ENCODE measurements around the gene U2SURP. TPM values are rescaled to one million over a fixed set of nuclear protein-coding genes. Genes with fewer than 3 reads are reported as not detected.
A peak's percentile ranks its signal among the peaks of the same experiment; 100 is the strongest.

The U2SURP gene
- total RNA-seq (2014; rRNA removed), result 61.5 and 63.9 TPM in 2 replicates
- 16.6 TPM for polyA plus RNA-seq (2012)

DNA sequence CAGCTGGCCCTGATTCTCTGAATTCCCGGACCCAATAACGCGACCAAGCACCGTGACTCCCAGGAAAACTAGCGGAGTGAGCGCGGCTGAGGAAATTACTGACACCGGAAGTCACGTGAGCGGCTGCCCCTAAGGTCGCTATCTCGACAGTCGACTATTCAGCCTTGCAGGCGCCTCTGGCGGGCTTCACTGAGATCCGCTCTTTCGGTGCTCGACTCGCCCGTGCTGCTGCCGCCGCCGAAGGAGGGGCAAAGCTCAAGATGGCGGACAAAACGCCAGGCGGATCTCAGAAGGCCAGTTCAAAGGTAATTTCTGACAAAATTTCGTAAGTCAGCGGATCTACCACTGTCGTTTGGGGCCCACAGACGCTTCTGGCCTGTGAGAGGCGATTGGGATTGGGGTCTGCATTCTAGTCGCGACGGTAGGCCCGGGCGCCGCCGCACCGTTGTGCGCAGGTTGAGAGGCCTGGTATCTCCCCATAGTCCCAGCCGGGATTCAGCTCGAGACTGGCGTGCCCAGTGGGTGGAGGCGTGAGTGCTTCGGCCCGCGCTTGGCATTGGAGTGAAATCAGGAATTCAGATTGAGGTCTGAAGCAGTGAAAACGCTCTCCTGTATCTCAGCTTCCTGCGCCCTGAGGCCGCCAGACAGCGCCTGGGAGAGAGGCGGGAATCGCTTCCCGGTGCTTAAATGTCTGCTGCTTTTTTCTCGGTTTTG is at the start of gene U2SURP:
U2SURP (plus strand) TSS at position 202 of the 714 bp plus-strand sequence; CDS start at position 261, 59 bp downstream.
- peak; percentile 98 for DNase-seq (ENCODE audit: low read depth)

DNA sequence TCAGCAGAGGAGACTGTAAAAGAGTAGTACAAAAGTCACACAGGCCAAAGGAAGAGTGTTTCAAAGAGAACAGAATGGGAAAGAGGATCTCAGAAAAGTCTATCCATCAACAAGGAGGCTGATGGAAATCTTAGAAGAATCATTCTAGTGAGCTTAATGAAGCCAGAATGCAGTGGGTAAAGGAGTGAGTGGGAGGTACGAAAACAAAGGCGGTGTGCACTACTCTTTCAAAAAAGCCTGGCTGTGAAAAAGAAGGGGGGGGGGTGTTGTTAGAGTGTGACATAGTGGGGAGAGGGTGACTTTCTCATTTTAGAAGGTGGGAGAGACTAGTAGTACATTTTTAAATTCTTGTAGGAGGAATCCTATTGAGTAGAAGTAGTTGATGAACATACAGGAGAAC is 49.6 kb upstream of the U2SURP start:
- no peak for DNase-seq (ENCODE audit: low read depth)

DNA sequence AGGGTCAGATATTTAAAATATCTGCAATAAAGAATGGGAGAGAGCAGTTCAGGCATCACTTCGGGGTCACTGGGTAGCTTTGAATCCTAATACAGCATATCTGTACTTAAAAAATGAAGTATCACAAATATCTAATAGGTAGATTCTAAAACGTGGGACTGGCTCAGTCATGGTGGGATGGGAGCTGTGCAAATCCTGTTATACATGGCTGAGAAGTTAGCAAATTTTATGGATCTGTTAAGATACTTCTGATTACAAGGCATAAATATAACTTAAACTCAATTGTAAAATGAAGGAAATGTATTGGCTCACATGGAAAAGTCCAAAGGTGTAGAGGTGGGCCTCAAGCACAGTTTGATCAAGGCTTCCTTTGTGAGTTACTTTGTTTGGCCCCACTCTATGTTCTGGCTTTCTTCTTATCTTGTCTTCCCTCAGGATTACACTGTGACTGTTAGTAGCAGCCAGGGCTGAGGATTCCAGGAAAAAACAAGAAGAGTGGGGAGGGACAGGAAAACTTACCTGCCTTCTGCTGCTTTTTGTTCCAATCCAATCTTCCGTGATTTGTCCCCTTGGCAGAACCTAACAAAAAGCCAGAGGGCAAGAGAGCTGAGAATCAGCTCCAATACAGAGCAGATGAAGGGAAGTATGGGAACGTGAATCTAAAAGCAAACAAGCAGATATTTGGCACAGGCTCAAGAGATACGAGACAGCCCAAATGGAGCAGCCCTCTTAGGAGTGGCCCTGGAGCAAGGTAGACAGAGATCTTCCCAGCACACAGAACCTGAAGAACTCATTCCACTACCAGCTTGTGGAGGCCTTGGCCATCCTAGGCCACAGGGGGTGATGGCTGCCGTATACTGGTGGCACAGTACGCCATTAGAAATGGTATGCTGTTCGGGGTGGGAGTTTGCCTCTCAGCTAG is 48.8 kb upstream of the U2SURP start:
- no peak for DNase-seq (ENCODE audit: low read depth)

DNA sequence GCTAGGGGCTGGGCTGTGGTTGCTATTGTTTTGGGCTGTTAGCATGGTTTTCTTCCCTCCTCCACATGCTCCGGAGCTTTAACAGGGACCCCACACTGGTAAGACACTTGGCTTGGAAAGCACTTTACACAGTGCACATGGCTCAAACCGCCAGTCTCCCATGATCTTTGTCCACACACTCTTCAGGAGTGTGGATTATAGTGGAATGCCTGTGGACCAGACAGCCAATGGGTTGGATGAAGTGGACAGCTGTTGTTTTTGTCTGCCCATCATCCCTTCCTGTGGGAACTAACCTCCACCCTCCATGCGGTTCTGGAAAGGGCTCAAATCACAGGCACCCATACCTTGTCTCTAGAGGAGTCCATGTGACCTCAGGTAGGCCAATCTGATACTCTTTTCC is 47.9 kb upstream of the U2SURP start:
- no peak for DNase-seq (ENCODE audit: low read depth)

DNA sequence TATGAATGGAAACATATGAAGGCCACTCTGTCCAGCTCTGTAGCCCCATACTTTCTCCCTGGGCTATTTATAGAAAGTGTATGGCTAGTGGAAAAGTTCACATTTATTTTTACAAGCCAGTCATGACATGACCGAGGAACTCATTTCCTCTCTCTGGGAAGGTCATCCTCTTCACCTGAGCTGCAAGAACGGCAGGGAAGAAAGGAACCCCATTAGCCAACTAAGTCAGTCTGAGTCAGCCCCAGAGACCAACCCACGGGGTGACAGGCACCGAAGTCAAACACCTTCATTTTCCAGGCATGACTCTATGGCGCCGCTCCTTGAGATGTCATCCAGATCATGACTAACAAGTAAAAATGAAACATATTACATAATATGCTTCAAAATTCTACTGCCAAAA is 42.7 kb upstream of the U2SURP start:
- DNase-seq (ENCODE audit: low read depth), result no peak

DNA sequence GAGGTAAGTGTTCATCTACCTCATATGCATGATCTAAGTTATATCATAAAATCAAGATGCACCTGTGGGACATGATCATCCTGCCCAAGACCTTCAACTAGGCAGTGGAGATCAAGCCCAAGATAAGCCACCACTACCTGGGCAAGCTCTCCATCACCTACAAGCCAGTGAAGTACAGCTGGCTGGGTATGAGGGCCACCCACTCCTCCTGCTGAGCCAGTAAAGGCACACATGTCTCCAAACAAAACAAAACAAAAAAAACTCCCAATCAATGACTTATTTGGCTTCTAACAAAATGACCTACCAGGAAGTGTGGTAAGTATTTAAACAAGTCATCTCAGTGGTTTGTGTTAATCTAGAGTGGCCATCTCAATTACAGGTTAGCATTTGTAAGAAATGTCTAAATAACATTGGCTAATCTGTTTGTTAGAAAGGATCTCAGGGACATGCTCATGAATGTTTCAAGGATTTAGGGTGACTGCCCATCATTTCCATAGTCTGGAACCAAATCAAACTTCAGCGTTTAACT is 41.0 kb upstream of the U2SURP start:
- no peak for DNase-seq (ENCODE audit: low read depth)

DNA sequence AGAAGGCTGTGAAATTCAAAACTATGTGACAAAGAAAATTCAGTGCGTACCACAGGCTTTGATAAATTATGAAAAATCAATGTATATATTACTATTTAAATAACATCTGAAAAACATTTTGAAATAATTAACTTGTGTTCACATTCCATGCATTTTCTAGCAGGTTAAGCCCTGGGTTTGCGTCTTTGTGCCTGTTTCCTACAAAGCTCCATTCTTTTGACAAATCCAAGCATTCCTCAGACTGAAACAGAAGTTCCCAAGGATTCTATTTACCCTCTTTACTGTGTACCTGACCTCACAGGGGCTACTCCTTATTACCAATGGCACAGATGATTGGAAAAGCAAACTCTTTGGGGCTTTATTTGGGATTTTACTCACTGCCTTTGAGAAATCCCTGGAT is 39.8 kb upstream of the U2SURP start:
- no peak for DNase-seq (ENCODE audit: low read depth)

DNA sequence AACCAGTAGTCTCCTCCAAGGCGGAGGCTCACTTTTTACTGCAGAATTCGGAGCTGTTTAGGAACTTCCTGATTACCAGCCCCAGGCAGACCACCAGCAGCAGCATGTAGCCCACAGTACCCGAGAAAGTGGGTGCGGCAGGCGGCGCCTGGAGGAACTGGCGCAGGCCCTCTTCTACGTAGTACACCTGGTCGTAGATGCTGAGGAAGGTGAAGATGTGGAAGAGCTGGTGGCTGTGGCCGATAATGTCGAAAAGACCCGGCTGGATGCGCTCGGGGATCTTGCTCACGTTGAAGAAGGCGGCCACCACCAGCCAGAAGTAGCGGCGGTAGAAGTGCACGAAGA is 39.2 kb upstream of the U2SURP start:
- DNase-seq (ENCODE audit: low read depth), result no peak

DNA sequence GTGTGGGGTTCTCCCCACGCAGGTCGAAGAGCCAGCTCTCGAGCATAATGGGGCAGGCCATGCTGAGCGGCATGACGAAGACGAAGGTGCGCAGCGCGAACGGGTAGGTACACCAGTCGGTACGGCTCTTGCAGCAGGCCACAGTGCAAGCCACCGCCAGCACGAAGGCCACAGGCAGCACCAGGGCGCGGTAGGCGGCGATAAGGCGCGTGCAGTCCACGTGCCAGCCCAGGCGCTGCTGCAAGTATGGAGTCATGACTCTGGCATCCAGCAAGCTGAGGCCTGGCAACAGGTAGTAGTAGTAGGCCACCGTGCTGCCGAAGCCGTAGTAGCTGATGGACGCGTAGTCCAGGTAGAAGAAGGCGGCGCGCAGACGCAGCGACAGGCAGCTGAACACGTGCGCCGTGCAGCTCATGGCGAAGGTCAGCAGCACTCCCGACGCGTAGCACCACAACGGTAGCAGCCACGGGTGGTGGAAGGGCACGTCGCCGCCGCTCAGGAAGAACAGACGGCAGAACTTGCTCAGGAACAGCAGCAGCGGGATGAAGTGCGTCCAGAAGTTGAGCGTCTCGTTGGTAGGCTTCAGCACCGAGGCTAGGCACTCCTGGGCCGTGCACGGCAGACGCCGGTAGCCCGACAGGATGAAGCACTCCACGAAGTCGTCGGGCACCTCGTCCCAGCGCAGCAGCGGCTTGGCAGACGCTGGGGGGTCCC is 38.7 kb upstream of the U2SURP start:
- no peak for DNase-seq (ENCODE audit: low read depth)

DNA sequence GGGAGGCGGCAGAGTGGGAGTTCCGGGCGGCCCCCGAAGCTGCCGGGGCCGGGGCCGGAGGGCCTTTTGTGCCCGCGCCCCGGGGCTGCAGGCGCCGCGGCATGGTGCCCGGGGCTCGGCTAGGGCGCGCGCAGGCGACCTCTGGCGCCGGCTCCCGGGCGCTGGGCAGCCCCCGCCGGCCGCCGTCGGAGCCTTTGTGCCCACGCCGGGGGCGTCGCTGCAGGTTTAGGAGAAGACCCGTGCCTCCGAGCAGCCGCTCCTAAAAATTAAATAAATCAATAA is 38.2 kb upstream of the U2SURP start:
- no peak for DNase-seq (ENCODE audit: low read depth)

DNA sequence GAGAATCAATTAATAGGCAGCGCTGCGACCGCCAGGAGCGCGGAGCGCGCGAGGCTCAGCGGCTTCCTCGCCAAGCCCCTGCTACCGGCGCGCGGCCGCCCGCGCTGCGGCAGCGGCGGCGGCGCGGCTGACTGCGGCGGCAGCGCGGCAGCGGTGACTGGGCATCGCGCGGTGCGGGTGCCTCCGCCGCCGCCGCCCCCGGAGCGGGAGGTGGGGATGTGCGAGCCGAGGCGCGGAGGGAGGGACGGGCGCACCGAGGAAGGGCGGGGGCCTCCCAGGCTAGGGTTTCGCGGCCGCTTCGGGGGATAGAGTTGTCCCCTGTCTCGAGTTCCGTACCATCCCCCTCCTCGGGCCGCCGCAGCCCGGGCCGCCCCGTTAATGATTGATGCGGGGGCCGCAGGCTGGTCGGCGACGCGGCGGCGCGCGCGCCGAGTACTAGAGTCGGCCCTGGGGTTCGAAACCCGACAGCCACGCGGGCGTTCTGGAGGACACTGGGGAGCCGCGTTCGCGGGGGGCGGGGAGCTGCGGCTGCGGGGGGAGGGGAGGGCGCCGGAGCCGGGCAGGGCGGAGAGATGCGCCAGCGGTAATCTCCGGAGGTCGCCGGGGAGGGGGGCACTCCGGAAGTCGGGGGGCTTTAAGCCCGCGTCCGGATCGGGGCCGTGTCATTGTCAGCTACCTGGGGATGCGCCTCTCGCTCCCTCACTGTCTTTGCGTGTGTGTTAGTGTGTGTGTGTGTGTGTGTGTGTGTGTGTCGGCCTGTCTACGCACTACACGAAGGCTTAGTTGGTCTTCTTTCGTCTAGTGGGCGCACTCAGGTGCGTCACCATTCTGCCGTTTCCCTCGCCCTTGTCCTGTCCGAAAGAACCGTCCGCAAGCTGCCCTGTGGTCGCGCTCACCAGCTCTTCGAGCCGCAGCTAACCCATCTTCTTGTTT is 37.6 kb upstream of the U2SURP start, which contains the start of gene PAQR9:
PAQR9 (minus strand) TSS at position 159 of the 933 bp plus-strand sequence. CDS start 338 bp downstream, outside the sequence.
- no peak for DNase-seq (ENCODE audit: low read depth)

DNA sequence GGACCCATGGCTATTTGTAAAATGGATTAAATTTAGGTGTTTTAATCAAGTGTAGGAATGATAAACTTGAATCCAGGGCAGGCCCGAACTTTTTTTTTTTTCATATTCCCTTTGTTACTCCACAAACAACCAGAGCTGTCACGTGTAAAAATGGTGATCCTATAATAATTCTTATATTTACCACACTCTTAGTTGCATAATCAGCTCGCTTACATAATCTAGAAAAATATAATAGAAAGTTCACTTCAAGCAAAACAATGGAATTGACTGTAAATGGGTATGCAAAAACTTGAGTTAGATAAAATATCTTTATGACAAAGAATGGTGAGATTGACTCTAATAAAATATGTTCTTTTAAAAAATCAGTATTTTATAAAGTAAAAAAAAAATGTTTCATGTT is 35.8 kb upstream of the U2SURP start:
- no peak for DNase-seq (ENCODE audit: low read depth)

DNA sequence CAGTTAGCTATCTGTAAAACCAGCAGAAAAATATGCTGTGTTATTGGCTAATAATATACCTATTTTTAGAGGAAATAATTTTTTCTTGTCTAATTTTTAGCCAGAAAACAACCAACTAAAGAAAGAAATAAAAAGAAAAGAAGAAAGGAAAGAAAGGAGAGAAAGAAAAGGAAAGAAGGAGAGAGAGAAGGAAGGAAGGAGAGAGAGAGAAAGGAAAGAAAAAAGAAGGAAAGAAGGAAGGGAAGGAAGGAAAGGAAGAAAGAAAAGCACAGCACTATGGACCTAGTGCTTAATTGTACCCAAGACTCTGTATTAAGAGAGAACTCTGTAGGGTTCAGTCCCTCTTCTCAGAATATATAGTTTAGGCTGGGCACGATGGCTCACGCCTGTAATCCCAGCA is 34.6 kb upstream of the U2SURP start:
- DNase-seq (ENCODE audit: low read depth), result no peak

DNA sequence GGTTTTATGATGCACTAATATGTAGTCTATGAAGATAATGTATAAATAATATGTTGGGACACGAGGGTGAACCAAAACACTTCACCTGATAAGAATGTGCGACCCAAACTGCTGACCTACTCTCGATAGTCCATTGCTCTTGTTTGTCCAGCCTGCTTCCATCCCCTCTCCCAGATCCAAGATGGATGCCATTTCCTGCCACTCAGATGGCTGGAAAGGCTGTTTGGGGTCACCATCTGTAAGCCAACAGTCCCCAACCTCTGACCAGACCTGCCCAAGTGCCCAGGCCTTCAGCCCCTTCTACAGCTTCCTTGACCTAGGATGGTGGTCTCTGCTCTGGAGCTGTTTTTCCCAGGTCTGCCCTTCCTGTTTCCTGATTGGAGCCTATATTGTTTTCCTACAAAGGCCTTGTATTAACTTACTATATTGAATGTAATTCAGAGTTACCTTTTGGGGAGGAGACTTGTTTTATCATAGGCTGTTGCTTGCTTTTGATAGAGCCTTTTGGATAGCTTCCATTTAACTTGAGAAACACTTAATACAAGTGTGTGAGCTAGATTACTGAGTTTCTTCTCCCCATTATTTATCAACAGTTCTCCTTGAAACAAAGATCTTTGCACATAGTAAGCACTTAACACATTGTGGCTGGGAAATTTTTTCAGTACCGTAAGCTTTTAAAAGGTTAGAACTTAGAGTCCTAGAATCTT is 32.9 kb upstream of the U2SURP start:
- no peak for DNase-seq (ENCODE audit: low read depth)

DNA sequence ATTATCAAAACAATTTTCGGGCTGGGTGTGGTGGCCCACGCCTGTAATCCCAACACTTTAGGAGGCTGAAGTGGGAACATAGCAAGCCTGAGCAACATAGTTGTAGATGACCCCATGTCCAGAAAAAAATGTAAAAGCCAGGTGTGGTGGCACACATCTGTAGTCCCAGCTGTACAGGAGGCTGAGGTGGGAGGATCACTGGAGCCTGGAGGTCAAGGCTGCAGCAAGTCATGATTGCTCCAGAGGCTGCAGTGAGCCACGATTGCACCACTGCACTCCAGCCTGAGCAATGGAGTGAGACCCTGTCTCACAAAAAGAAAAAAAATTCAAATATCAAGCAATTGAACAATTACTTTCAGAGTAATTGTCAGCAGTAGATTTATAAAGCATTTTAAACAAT is 29.9 kb upstream of the U2SURP start:
- DNase-seq (ENCODE audit: low read depth), result no peak

DNA sequence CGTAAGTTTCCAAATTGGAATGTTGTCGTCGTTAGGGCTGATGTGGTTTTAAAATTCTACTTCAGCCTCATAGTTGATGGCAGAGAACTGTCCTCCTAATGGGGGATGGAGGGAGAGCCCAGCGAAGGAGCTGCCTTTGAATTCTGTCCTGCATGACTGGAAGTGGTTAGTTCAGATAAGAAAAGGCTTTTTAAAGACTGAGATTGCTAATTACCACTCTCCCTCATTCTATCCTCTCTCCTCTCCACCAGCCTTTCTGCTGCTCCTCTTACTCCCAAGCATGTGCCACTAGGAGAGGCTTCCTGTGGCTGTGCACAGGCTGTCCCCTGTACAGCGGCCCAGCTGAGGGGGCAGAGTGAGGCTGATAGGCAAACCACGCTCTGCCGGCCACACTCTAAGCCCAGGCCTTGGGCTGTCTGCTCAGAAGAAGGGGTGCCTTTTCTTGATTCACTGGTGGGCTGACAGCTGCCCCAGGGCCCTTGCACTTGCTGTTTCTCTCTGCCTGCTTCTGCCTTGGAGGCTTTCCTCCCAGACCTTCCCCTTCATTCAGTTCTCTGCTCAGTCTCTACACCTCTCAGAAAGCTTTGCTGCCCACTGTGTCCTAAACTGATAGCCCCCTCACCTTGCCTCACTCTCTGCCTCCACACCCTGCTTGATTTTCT is 29.1 kb upstream of the U2SURP start:
- DNase-seq (ENCODE audit: low read depth), result no peak

DNA sequence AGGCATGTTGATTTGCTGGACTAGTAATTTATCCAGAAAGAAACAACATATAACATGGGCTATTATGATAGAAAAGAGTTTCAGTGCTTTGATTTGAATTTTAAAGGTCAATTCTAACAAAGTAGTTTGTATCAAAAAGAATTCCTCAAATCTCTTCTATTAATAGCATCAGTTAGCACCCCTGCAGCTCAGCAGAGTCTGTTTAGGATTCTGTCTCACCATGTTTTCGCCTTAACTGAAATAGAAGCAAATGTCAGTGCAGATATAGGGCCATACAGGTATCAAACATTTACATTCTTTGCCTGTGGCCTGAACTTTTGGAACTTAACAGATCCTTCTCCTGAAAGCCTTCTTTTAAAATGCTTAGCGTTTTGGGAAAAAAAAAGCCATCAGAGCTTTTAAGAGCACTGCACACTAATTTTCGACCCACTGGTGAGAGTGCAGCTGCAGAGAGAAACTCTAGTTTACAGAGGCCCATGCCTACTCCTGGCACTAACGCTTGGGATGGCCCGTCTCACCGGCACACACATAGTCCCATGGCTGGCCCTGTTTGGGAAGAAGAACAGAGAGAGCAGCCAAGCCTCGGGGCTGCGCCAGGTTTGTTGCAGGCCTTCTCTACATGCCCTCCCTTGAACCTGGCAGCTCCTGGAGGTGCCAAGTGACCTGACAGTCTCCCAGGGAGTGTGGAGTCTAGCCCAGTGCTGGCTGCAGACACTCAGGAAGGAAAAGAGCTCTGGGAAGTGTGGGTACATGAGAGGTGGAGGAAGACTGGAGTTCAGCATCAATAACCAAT is 28.0 kb upstream of the U2SURP start:
- DNase-seq (ENCODE audit: low read depth), result no peak

DNA sequence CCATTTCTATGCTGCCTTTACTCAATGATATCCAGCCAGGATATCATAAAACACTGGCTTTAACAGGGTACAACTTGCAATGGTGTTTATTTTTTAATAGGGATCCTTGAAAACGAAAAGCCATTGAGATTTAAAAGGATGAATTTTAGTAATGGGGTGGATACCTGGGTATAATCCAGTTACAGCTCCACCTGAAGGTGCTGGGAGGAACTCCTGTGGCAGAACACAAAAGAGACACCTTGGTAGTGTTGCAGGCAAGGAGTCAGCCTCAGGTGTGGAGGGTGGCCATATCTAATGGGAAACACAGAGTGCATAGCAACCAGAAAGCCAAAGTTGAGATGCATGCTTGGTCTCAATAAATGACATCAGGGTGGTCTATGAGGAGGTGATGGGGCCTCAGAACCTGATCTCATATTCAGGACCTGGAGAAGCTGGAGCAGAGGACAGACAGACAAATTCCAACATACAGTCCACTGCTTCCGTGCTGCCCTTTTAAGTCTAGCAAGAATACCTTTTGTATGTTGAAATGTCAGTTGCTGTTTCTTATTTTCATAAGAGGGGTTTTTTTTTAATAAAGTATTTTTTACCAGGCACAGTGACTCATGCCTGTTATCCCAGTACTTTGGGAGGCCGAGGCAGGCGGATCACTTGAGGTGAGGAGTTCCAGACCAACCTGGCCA is 25.9 kb upstream of the U2SURP start:
- DNase-seq (ENCODE audit: low read depth), result no peak
